ENCODE measurements around the gene LRBA. TPM values are rescaled to one million over a fixed set of nuclear protein-coding genes. Genes with fewer than 3 reads are reported as not detected.
A peak's percentile ranks its signal among the peaks of the same experiment; 100 is the strongest.

Gene LRBA
- polyA plus RNA-seq, 4 donors = 56.5 to 78.7 (median 64.2) TPM

DNA sequence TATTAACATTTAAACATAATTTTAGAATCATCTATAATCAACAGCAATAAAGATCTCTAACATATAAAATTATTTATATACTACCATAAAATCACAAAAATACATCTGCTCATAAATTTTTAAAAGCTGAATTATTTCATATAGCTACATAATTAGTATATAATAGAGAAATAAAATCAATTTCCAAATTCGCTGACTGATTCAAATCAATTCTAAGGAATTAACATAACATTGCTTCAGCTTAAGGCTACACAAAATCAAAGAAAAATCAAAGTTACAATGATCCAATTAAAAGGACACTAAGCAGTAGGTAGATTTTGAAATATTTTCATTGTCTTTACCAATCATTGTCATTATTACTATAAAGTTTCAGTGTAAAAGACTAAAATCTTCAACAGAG is 194.7 kb downstream of the LRBA start:
- DNase-seq (ENCODE audit: low read depth in 4 of 4, low spot score in 2 of 4) = no peak

DNA sequence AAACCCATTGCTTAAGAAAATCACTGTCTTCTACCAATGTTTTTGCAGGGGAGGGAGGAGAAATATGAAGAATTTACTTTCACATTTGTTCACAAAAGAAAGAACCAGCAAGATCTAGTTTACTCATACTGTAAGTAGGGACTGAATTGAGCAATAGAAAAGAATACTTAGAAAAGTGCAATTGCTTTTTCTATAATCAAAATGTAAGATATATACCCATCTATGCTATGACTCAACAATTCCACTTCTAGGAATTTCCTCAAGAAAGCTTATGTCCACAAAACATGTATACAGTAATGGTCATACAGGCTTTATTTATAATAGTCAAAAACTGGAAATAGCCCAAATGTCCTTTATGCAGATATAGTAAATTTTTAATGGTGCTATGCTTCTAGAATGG is 196.4 kb downstream of the LRBA start:
- no peak for DNase-seq (ENCODE audit: low read depth in 4 of 4, low spot score in 2 of 4)

DNA sequence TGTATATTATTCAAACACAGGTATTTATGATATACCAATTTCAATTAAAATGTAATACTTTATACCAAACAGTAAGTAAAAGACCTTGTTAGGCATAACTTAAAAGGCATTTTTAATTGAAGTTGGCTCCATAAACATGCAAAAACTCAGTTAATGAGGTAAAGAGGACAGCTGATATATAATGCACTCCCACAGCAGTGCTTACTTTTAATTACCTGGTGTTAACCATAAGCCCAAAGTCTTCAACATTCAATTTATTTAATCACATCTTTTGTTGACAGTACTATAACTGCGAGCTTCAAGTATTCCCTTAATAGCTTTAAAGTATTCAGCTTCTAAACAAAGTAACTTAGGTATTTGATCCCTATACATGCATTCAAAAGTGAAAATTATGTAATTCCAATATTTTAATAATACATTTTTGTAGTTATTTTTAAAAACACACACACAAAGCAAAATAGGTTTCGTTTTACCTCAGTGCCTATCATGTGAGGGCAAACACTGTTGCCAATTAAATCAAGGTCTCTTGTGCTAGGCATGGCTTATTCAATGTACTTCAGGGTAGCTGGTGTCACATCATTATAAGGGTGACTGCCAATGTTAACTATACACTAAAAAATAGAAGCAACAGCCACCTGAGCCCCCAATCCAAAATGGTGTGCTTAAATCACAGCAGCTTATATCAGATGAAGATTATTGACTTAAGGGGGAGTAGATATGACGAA is 197.1 kb downstream of the LRBA start:
- no peak for DNase-seq (ENCODE audit: low read depth in 4 of 4, low spot score in 2 of 4)

DNA sequence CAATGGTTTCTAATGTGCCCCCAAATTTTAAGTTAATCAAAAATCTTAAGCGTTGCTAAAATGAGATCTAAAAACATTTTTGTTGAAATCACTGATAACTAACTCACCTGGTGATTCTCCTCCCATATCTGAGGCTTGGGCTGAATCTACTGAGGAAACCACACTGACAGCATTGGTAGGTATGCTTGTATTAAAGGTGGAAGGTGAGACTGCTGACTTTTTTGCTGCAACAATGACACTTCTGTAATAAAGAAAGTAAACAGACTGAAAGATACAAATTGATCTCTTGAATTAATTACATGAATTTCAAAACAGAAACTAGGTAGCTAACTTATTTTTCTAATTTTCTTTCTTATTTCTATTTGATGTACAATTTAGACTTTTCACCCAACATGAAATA is 198.1 kb downstream of the LRBA start:
- no peak for DNase-seq (ENCODE audit: low read depth in 4 of 4, low spot score in 2 of 4)

DNA sequence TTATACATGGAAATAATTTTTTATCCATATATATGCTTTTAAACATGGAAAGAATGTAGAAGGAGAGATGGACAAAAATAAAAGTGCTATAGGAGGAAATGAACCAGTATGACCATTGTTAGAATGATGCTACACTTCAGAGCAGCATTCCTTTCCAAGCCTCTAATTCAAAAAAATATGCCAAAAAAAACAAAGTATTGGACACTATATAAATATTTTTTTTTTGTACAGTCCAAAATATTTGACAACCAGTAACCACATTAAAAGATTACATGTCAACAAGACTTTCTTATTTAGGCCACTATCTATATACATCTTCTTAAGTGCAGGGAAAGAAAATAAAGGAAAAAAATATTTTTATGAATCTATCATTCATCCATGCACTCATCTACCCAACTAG is 198.6 kb downstream of the LRBA start:
- DNase-seq (ENCODE audit: low read depth in 4 of 4, low spot score in 2 of 4) = no peak

DNA sequence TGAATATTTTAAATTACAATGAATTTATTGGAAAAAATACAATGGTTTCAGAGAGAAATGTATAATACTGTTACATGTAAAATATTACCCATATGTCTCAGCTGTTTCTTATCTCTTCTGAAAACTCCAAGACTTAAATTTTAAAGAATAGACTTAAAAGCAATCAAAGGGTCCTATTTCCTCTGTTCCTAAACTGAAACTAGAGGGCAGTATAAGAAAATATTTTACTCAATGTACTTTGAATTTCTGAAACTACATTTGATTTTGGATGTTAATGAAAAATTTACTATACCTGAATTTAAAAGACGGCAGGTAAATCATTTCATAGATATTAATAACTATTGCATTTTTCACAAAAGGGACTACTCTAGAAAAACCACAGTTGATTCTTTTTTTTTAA is 200.2 kb downstream of the LRBA start:
- no peak for DNase-seq (ENCODE audit: low read depth in 4 of 4, low spot score in 2 of 4)

DNA sequence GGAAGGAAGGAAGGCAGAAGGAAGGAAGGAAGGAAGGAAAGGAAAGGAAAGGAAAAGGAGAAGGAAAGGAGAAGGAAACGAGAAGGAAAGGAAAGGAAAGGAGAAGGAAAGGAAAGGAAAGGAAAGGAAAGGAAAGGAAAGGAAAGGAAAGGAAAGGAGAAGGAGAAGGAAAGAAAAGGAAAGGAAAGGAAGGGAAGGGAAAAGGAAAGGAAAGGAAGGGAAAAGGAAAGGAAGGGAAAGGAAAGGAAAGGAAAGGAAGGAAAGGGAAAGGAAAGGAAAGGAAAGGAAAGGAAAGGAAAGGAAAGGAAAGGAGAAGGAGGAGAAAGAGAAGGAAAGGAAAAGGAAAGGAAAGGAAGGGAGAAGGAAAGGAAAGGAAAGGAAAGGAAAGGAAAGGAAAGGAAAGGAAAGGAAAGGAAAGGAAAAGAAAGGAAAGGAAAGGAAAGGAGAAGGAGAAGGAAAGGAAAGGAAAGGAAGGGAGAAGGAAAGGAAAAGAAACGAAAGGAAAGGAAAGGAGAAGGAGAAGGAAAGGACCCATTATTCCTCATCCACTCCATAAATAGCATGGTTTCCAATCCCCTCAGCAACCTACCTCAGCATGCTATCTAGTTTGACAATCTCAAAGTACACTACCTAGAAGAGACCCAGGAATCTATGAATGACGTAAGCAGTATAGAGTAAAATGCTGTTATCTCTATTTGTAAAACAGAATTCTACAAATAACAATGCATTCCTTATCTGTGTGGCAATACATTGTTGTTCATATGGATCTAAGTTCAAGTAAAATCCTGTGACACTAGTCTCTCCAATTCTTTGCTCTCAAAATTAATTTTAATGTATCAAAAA is 209.7 kb downstream of the LRBA start:
- no peak for DNase-seq (ENCODE audit: low read depth in 4 of 4, low spot score in 2 of 4)

DNA sequence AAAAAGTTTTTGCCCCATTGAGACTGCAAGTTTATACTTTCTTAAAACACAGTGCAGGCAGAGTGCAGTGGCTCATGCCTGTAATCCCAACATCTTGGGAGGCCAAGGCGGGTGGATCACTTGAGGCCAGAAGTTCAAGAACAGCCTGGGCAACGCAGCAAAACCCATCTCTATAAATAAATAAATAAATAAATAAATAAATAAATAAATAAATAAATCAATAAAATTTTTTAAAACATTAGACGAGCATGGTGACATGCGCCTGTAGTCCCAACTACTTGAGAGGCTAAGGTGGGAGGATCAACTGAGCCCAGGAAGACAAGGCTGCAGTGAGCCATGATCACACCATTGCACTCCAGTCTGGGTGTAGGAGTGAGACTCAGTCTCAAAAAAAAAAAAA is 213.3 kb downstream of the LRBA start:
- DNase-seq (ENCODE audit: low read depth in 4 of 4, low spot score in 2 of 4) = no peak

DNA sequence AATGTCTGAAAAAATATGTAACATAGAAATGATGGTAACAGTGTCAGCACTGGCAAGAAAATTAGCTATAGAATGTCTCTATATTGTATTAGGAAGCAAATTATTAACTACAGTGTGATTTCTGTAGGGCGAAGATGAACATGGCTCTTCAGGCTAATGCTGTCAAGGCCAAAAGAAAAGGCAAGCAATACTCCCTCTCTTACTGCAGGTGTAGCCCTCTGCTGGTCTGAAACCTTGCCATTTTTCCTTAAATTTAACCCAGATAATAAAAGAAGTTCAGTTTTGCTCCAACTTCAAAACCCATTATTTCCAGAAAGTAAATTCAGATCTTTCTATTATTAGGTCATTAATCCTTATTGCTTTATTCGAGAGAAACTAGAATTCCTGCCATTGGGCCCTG is 215.9 kb downstream of the LRBA start:
- no peak for DNase-seq (ENCODE audit: low read depth in 4 of 4, low spot score in 2 of 4)

DNA sequence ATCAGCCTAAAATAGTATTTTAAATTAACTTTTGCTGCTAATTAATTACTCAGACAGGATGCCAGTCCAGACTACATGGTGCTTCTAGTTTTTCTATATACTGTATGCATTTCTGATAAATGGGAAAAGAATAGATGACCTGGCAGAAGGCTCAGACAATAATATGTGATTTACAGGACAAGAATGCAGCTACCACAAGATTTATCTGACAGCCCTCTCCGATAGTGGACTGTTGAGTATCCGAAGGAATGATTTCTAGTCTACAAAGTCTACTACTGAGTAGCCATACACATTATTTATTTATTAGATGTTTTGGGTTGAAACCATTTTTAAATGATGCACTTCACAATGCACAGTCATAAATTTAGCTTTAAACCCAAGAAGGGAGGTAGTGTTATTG is 220.4 kb downstream of the LRBA start:
- no peak for DNase-seq (ENCODE audit: low read depth in 4 of 4, low spot score in 2 of 4)

DNA sequence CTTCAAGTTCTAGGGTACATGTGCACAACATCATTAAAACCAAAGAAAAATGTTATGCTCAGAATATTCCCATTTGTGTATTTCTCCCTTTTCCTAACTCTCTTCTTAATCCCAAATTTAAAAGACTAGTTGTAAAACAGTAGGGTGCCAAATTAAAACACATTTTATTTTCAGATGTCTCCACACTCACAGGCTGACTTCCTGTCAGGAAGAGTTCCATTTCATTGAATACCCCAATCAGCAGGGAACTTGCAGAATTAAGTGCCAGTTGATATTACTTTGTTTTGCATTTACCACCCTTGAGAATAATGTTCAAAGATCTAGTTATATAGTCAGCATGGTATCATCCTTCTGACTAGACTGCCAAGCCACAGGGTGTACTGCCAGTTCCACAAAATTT is 225.2 kb downstream of the LRBA start:
- no peak for DNase-seq (ENCODE audit: low read depth in 4 of 4, low spot score in 2 of 4)

DNA sequence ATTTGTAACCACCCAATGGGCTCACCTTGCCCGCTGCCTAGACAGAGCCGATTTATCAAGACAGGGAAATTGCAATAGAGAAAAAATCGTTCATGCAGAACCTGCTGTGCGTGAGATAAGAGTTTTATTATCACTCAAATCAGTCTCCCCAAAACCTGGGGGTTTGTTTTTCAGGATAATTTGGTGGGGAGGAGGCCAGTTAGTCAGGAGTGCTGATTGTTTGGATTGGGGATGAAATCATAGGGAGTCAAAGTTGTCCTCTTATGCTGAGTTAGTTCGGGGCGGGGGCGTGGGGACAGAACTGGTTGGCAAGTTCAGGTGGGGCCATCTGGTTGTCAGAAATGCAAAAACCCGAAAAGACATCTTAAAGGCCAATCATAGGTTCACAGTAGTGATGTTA is 230.1 kb downstream of the LRBA start:
- no peak for DNase-seq (ENCODE audit: low read depth in 4 of 4, low spot score in 2 of 4)

DNA sequence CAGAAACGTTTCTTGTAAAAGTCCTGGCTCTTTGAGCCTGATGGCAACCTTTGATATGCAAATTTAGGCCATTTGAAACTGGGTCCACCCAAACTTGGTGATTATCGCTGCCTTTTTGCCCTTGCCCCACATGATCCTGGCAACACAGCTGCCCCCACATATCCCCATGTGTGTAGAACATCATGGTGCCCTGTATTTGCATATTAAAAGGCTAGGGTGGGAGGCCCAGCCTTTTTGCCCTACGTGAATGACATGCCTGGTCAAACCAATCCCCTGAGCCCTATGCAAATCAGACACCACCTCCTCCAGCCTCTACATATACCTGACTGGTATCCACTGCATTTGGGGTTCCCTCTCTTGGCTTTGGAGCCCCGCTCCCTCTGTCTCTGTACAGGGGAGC is 230.8 kb downstream of the LRBA start:
- DNase-seq (ENCODE audit: low read depth in 4 of 4, low spot score in 2 of 4) = no peak

DNA sequence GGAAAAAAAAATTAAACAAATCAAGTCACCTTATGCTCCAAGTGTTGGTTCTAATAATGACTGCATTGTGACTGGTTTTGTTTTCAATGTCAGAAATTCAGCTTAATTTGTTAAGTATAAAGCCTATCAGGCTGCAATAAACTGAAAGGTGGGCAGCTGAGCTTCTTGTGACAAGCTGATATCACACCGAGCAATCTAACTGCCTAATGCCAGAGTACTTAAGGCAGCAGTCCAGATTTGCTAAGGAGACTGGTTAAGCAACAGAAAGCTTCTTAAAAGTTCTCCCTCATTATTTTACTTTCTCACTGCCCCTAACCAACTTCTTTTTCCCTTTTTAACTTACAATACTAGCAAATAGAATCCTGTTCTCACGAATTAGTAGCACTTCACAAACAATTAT is 232.2 kb downstream of the LRBA start:
- no peak for DNase-seq (ENCODE audit: low read depth in 4 of 4, low spot score in 2 of 4)

DNA sequence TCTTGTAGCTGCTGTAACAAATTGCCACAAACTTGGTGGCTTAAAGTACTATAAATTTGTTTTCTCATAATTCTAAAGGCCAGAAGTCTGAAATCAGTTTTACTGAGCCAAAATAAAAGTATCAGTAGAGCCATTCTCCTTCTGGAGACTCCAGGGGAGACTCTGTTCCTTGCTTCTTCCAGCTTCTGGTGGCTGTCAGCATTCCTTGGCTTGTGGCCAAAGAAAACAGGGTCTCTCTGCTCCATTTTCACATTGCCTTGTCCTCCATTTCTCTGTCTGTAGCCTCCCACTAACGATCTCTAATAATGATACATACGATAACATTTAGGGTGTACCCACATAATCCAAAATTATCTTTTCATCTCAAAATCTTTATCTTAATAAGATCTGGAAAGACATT is 232.8 kb downstream of the LRBA start:
- peak in 3 of 4 donors; percentile 5 to 17 (median 15) for DNase-seq (ENCODE audit: low read depth in 4 of 4, low spot score in 2 of 4)

DNA sequence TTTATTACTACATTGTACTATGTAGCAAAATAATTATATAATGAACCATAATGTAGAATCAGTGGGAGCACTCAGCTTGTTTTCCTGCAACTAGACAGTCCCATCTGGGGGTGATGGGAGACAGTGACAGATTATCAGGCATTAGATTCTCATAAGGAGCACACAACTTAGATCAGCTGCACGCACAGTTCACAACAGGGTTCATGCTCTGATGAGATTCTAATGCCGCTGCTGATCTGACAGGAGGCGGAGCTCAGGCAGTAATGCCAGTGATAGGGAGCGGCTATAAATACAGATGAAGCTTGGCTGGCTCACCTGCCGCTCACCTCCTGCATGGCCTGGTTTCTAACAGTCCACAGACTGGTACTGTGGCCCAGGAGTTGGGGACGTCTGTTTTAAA is 233.9 kb downstream of the LRBA start:
- DNase-seq (ENCODE audit: low read depth in 4 of 4, low spot score in 2 of 4) = no peak

DNA sequence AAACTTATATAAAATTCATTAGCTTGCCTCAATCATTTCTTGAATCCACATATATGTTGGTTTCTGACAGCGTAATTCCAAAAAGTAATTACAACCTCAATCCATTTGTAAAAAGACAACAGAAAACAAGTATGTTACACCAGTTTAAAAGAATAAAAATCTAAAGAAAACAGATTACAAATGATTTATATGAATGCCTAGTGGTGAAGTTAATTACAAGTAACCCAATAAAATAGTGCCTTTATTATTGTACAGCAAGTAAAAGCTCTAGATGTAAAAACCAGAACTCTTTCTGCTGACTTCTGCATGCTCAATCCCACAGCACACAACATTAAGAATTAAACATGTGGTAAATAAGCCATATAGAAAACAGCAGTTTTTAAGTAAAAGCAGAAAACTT is 235.4 kb downstream of the LRBA start:
- DNase-seq (ENCODE audit: low read depth in 4 of 4, low spot score in 2 of 4) = no peak

DNA sequence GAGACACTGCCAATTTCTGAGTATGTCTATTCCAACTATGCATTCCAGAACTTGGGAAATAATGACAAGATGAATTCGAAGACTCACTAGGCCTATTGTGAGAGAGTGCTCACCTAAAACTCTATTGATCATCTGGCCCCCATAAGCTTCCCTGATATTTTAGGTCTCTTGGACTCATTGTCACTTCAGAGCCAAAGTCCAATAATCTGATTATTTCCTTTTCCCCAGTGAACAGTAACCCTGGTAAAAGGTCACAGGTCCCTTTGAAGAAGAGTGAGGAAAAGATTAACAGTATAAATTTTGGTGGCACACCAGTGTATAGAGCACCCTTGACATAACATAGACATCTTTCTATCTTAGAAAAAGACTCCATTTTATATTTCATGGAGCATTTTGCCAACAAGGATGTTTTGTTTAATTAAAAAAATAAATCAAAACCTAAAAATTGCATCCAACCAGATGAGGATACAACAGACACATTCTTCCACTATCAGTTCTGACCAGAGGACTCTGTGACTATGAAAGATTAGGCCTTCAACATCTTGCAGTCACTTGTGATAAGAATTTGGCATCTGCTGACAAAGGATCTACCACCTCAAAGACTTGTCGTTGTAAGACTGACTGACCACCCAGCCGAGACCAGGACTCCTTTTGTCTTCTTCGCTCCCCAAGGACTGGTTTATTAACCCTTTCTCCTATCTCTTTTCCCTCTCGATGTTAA is 241.2 kb downstream of the LRBA start:
- DNase-seq (ENCODE audit: low read depth in 4 of 4, low spot score in 2 of 4) = no peak

DNA sequence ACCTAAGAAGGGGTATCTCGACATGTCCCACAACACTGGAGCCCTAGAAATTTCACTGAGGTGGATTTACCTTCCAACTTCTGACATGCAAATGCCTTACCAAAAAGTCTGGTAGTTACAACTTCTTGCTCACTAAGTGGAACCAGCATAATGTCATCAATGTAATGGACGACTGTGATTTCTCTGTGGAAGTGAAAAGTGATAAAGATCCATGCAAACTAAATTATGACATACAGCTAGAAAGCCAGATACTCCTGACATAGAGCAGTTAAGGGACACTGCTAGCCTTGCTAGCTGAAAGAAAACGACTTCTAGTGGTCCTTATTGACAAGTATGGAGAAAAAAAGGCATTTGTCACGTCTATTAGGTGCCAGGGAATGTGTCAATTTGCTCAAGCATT is 242.1 kb downstream of the LRBA start:
- DNase-seq (ENCODE audit: low read depth in 4 of 4, low spot score in 2 of 4) = no peak

DNA sequence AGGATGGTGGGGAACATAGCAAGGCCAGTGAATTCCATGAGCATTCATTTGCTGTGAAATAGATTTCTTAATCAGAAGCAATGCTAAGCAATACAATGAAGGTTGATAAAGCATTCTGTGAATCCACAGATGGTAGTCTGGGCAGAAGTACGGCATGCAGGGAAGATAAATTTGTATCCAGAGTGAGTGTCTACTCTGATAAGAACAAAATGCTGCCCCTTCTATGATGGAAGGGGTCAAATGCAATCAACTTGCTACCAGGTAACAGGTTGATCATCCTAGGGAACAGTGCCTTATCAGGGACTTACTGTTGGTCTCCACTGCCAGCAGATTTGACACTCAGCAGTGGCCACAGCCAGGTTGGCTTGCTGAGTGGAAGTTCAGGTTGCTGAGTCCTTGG is 243.7 kb downstream of the LRBA start:
- DNase-seq (ENCODE audit: low read depth in 4 of 4, low spot score in 2 of 4) = no peak

DNA sequence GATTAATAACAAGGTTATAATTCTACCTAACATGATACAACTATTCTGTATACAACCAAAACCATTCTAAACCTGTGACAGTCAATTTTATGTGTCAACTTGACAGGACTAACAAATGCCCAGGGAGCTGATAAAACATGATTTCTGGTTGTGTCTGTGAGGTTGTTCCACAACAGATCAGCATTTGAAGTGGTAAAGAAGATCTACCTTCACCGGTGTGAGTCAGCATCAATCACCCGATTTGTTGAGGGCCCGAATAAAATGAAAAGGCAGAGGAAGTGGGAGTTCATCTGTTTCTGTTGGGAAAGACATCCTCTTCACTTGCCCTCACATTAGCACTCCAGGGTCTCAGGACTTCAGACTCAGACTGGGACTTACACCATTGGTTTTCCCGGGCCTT is 245.2 kb downstream of the LRBA start:
- no peak for DNase-seq (ENCODE audit: low read depth in 4 of 4, low spot score in 2 of 4)

DNA sequence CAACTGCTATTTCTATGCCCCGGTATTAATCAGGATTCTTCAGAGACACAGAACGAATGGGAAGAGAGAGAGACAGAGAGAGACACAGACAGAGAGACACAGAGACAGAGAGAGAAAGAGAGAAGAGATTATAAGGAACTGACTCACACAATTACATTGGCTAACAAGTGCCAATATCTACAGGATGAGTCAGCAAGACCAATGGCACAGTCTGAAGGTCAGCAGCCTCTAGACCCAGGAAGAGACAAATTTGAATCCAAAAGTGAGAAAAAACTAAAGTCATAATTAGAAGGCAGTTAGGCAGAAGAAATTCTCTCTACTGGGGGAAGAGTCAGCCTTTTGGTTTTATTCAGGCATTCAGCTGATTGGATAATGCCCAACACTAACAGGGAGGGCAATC is 245.8 kb downstream of the LRBA start:
- no peak for DNase-seq (ENCODE audit: low read depth in 4 of 4, low spot score in 2 of 4)
